ENCODE results near the gene C2orf68. TPM values are rescaled to one million over a fixed set of nuclear protein-coding genes. Genes with fewer than 3 reads are reported as not detected.

Gene C2orf68
- total RNA-seq, 4 donors from 2014 or later = 12.3 to 21.0 (median 19.8) TPM

DNA sequence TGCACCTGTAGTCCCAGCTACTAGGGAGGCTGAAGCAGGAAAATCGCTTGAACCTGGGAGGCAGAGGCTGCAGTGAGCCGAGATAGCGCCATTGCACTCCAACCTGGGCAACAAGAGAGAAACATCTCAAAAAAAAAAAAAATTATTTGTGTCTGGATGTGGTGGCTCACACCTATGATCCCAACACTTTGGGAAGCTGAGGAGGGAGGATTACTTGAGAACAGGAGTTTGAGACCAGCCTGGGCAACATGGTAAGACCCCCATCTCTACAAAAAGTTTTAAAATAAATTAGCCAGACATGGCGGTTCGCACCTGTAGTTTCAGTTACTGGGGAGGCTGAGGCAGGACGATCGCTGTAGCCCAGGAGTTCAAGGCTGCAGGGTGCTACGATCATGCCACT is 36.1 kb downstream of the C2orf68 start:
- no peak overlapping the region for H3K27ac ChIP-seq
- TF ChIP-seq, protein P1, sequence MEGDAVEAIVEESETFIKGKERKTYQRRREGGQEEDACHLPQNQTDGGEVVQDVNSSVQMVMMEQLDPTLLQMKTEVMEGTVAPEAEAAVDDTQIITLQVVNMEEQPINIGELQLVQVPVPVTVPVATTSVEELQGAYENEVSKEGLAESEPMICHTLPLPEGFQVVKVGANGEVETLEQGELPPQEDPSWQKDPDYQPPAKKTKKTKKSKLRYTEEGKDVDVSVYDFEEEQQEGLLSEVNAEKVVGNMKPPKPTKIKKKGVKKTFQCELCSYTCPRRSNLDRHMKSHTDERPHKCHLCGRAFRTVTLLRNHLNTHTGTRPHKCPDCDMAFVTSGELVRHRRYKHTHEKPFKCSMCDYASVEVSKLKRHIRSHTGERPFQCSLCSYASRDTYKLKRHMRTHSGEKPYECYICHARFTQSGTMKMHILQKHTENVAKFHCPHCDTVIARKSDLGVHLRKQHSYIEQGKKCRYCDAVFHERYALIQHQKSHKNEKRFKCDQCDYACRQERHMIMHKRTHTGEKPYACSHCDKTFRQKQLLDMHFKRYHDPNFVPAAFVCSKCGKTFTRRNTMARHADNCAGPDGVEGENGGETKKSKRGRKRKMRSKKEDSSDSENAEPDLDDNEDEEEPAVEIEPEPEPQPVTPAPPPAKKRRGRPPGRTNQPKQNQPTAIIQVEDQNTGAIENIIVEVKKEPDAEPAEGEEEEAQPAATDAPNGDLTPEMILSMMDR (IDR thresholded peaks at IDR 0.05) = no peak
- TF ChIP-seq EP300 (IDR thresholded peaks at IDR 0.05) = no peak
- TF ChIP-seq POLR2AphosphoS5 (IDR thresholded peaks at IDR 0.05) = no peak
- TF ChIP-seq POLR2A (IDR thresholded peaks at IDR 0.05) = no peak

GRCh38 chr2:85566265-85566664 is 45.6 kb downstream of the C2orf68 start:
- TF ChIP-seq, protein P1 (IDR thresholded peaks at IDR 0.05) = no peak
- TF ChIP-seq POLR2A (IDR thresholded peaks at IDR 0.05) (no peak), EP300 (IDR thresholded peaks at IDR 0.05) (no peak), POLR2AphosphoS5 (IDR thresholded peaks at IDR 0.05) (no peak)
- no peak for ATAC-seq
- no peaks in the 10 kb centered on the region for H3K36me3 ChIP-seq
- 77 to 80% methylated on average over 4 of the region's 4 CpGs for whole genome bisulfite sequencing, 2 donors (ENCODE audit: low coverage in 1 of 2)
- no peak overlapping the region for H3K4me3 ChIP-seq
- no peaks in the 10 kb centered on the region for H3K27me3 ChIP-seq
- no peak overlapping the region for H3K27ac ChIP-seq
- H3K9me3 ChIP-seq = no peaks in the 10 kb centered on the region
- H3K4me1 ChIP-seq = peaks cover 0 to 6% (median 0%) of the 10 kb centered on the region in 3 donors

More for the DNA sequence above, 36.1 kb downstream of the C2orf68 start:
- no peak for ATAC-seq
- H3K9me3 ChIP-seq = no peaks in the 10 kb centered on the region
- H3K4me3 ChIP-seq = no peak overlapping the region
- WGBS, 2 donors (ENCODE audit: low coverage in 1 of 2) = 84 to 88% methylated on average over 6 to 8 of the region's 8 CpGs
- H3K4me1 ChIP-seq = peaks cover 0 to 44% (median 18%) of the 10 kb centered on the region in 3 donors
- H3K27me3 ChIP-seq = no peaks in the 10 kb centered on the region
- no peaks in the 10 kb centered on the region for H3K36me3 ChIP-seq

- Histone ChIP-seq H3K4me3 (no peak overlapping the region), H3K4me1 (peaks cover 0 to 25% (median 10%) of the 10 kb centered on the region in 3 donors), H3K27ac (no peak overlapping the region), H3K36me3 (peaks cover 0 to under 1% of the 10 kb centered on the region in 2 donors), H3K9me3 (no peaks in the 10 kb centered on the region), H3K27me3 (no peaks in the 10 kb centered on the region)
- no peak for TF ChIP-seq POLR2AphosphoS5 (IDR thresholded peaks at IDR 0.05)
- no peak for TF ChIP-seq EP300 (IDR thresholded peaks at IDR 0.05)
- no peak for TF ChIP-seq POLR2A (IDR thresholded peaks at IDR 0.05)
- TF ChIP-seq, protein P1 (IDR thresholded peaks at IDR 0.05) = no peak
- no peak for ATAC-seq
- 67 to 83% methylated on average over 1 to 4 of the region's 5 CpGs for WGBS, 2 donors (ENCODE audit: low coverage in 1 of 2)
Observed at GRCh38 chr2:85564144-85564563, 47.7 kb downstream of the C2orf68 start.

- H3K27me3 ChIP-seq = no peaks in the 10 kb centered on the region
- H3K36me3 ChIP-seq = peaks cover 0 to 27% of the 10 kb centered on the region in 2 donors
- peak within 1 kb of the TSS; percentile 77 to 82 for H3K4me3 ChIP-seq
- TF ChIP-seq POLR2AphosphoS5 (IDR thresholded peaks at IDR 0.05) = peak; percentile 74
- TF ChIP-seq, protein P1 (IDR thresholded peaks at IDR 0.05) = peak in 3 of 4 experiments; percentile 46 to 74 (median 59)
- peak; percentile 70 to 72 for TF ChIP-seq POLR2A (IDR thresholded peaks at IDR 0.05)
- no peak for TF ChIP-seq EP300 (IDR thresholded peaks at IDR 0.05)
- WGBS, 2 donors (ENCODE audit: low coverage in 1 of 2) = 15 to 23% methylated on average over 11 to 13 of the region's 64 CpGs
- no peaks in the 10 kb centered on the region for H3K9me3 ChIP-seq
- peak; percentile 96 for ATAC-seq
- peaks cover 0 to 30% (median 10%) of the 10 kb centered on the region in 3 donors for H3K4me1 ChIP-seq
- H3K27ac ChIP-seq = peak within 1 kb of the TSS; percentile 70 to 90 (median 88)
Observed at GRCh38 chr2:85561280-85562212, 50.3 kb downstream of the C2orf68 start, which contains the start of gene GGCX. GGCX (minus strand) TSS chr2:85561493; CDS start chr2:85561428, 65 bp downstream.

Measured in gastroesophageal sphincter (tissue), 4 donors.